Parathyroid adenoma (tissue), 2 donors: ENCODE results near the gene PLXDC1.

ENCODE experiments used
- H2AFZ ChIP-seq: fragments of 300-600 bp; sonication (generic); one replicate; pipeline ENCODE4 v1.7.0; 2017; ENCODE audit warnings: antibody characterized with exemption, mild to moderate bottlenecking
- H3K27ac ChIP-seq: fragments of 300-600 bp; sonication (generic); one replicate; pipeline ENCODE4 v1.7.0; 2017
- H3K27me3 ChIP-seq: fragments of 300-600 bp; sonication (generic); one replicate; pipeline ENCODE4 v1.7.0; 2017; ENCODE audit warnings: low read length; ENCODE audit not compliant: control insufficient read depth, insufficient read depth
- H3K36me3 ChIP-seq: fragments of 300-600 bp; sonication (generic); one replicate; pipeline ENCODE4 v1.7.0; 2017; ENCODE audit warnings: low read length; ENCODE audit not compliant: control insufficient read depth, insufficient read depth
- H3K4me1 ChIP-seq: fragments of 300-600 bp; sonication (generic); one replicate; pipeline ENCODE4 v1.7.0; 2017; ENCODE audit warnings: control low read depth
- H3K4me2 ChIP-seq: fragments of 300-600 bp; sonication (generic); one replicate; pipeline ENCODE4 v1.7.0; 2017; ENCODE audit warnings: low read length
- H3K4me3 ChIP-seq: fragments of 300-600 bp; sonication (generic); one replicate; pipeline ENCODE4 v1.7.0; 2017; ENCODE audit warnings: low read depth, low read length
- H3K79me2 ChIP-seq: fragments of 300-600 bp; sonication (generic); one replicate; pipeline ENCODE4 v1.7.0; 2017; ENCODE audit warnings: control low read depth
- H3K9ac ChIP-seq: fragments of 300-600 bp; sonication (generic); one replicate; pipeline ENCODE4 v1.7.0; 2017; ENCODE audit warnings: mild to moderate bottlenecking
- H3K9me3 ChIP-seq: fragments of 300-600 bp; sonication (generic); one replicate; pipeline ENCODE4 v1.7.0; 2017; ENCODE audit warnings: low read length; ENCODE audit not compliant: control insufficient read depth
- CTCF ChIP-seq: fragments of 300-600 bp; sonication (generic); IDR thresholded peaks from one replicate; pipeline ENCODE4 v1.7.0; 2017; ENCODE audit warnings: antibody characterized with exemption, mild to moderate bottlenecking
- donor health status: primary hyperparathyroidism.

Gene PLXDC1

GRCh38 chr17:39064819-39065218, 86.6 kb downstream of the PLXDC1 start:
- Histone ChIP-seq H3K27me3 (no peaks in the 10 kb centered on the region), H3K9me3 (no peaks in the 10 kb centered on the region), H3K4me1 (no peaks in the 10 kb centered on the region), H3K4me2 (no peak overlapping the region), H3K36me3 (no peaks in the 10 kb centered on the region), H3K9ac (no peak overlapping the region), H3K4me3 (no peak overlapping the region), H2AFZ (no peak overlapping the region), H3K27ac (no peak overlapping the region), H3K79me2 (no peaks in the 10 kb centered on the region)
- no peak for TF ChIP-seq CTCF

- no peaks in the 10 kb centered on the region for H3K79me2 ChIP-seq
- H3K27me3 ChIP-seq, result no peaks in the 10 kb centered on the region
- no peaks in the 10 kb centered on the region for H3K4me1 ChIP-seq
- H3K9me3 ChIP-seq, result no peaks in the 10 kb centered on the region
- no peak overlapping the region for H2AFZ ChIP-seq
- H3K36me3 ChIP-seq, result no peaks in the 10 kb centered on the region
- H3K4me2 ChIP-seq, result no peak overlapping the region
- TF ChIP-seq CTCF, result no peak
- H3K27ac ChIP-seq, result no peak overlapping the region
- no peak overlapping the region for H3K9ac ChIP-seq
- no peak overlapping the region for H3K4me3 ChIP-seq
These were observed 87.1 kb downstream of the PLXDC1 start for GRCh38 chr17:39064374-39064773.

GRCh38 chr17:39063681-39064069, 87.8 kb downstream of the PLXDC1 start:
- Histone ChIP-seq H3K27ac (no peak overlapping the region), H3K4me3 (no peak overlapping the region), H3K4me1 (no peaks in the 10 kb centered on the region), H2AFZ (no peak overlapping the region), H3K4me2 (no peak overlapping the region), H3K27me3 (no peaks in the 10 kb centered on the region), H3K79me2 (no peaks in the 10 kb centered on the region), H3K36me3 (no peaks in the 10 kb centered on the region), H3K9ac (no peak overlapping the region), H3K9me3 (no peaks in the 10 kb centered on the region)
- no peak for TF ChIP-seq CTCF

GRCh38 chr17:39062846-39063680, 88.4 kb downstream of the PLXDC1 start:
- H3K27ac ChIP-seq, result no peak overlapping the region
- no peak overlapping the region for H3K4me2 ChIP-seq
- H2AFZ ChIP-seq, result no peak overlapping the region

More at GRCh38 chr17:39062846-39063680, 88.4 kb downstream of the PLXDC1 start:
- H3K36me3 ChIP-seq, result no peaks in the 10 kb centered on the region
- TF ChIP-seq CTCF, result no peak
- H3K9me3 ChIP-seq, result no peaks in the 10 kb centered on the region
- H3K79me2 ChIP-seq, result no peaks in the 10 kb centered on the region
- no peak overlapping the region for H3K9ac ChIP-seq
- no peak overlapping the region for H3K4me3 ChIP-seq
- H3K4me1 ChIP-seq, result no peaks in the 10 kb centered on the region
- H3K27me3 ChIP-seq, result no peaks in the 10 kb centered on the region
